ENCODE measurements around the gene FOXP2.

FOXP2 gene

DNA sequence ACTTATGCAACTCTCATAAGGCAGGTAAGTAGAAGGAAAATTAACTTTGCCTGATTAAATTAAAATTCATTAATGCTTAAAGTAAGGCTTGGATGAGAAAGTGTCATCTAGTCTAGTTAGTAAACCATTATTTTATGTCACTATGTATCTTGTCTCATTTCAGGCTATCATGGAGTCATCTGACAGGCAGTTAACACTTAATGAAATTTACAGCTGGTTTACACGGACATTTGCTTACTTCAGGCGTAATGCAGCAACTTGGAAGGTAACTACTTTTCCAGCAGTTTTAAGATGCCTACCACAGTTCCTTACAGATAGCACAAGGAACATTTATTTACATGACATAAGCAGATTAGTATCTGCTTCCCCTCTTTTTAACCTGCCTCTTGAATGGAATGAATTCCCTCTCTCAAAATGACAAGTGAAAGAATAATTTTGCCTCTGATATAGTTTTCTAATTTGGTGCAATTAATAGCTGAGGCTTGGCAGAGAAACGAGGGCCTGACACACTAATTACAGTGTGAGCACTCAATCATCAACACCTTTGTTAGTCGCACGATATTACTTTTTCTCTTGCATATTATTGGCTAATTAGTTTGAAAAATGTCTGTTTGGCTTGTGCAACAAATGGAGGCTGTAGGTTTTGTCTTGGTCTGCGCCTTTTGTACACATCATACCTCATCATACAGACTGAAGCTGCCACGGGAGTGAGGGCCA is 245.0 kb downstream of the FOXP2 start:
- DNase-seq: no peak

DNA sequence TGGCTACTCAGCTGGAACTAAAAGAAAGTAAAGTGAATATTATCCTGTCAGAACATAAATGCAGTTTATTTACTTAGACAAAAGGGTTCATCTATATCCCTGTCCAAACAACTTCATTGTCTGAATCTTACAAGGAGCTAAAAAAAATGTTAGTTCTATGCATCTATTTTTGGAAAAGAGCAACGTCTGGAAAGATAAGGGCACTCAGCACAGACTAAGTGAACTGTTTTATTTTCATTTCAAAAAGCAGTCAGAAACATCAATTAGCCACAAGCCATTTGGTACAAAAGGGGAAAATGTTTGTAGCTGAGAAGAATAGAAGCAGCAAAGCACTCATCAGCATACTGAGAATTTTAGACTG is 245.5 kb downstream of the FOXP2 start:
- no peak for DNase-seq

DNA sequence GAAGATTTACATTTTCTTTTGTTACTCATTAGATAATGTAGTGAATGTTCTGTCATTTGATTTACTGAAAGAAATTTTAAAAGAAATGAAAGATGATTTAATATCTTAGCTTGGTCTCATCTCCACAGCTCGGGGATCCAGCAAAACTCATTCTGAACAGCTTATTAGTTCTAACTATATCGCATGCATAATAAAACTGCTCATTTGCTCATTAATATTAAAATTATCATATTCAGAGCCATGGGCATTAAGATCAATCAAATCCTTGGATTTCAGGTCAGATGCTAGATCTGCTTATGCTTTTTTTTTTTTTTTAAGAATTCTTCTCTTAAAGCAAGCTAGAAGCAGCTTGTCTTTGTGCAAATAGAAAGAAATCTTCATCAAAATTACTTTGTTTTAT is 246.1 kb downstream of the FOXP2 start:
- DNase-seq: no peak

DNA sequence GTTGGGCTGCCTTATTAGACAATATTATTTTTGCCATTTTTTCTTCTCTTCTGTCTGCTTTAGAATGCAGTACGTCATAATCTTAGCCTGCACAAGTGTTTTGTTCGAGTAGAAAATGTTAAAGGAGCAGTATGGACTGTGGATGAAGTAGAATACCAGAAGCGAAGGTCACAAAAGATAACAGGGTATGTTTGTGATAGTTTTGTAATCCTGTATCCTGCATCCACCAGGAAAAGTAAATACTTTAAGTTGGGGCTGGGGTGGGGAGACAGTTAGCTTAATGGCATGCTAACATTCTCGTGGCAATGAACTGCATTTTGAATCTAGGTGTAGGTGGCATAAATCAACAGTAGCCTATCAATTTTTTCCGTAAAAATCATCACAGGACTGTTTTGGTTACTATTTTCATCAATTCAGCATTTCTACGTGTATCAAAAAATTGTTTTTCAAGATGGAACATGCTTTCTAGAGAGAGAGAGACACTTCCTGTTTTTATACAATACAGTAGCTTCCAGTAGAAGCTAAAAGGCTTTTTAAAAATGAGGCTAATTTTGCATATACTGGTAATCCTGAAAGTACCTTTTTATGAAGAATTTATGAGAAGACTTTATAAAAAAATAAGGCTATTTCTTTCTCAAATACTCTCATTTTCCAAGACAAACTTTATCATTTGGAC is 247.5 kb downstream of the FOXP2 start:
- DNase-seq: no peak

DNA sequence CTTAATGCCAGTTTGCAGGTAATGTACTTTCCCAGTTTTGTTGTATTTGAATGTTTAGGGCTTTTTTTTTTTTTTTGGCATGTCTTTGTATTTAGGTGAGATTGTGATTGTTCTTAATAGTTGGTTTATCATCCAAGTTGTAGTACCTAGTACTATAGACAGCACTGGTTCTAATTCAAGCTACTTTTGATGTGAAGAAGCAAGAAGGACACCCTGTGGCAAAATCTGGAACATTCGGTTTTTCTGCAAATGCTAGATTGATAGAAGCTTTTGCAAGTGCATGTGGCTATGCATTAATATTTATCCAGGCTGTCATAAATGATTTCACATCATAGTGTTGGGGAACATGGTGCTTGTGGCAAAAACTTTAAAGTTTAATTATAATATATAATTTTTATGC is 248.9 kb downstream of the FOXP2 start:
- no peak for DNase-seq

DNA sequence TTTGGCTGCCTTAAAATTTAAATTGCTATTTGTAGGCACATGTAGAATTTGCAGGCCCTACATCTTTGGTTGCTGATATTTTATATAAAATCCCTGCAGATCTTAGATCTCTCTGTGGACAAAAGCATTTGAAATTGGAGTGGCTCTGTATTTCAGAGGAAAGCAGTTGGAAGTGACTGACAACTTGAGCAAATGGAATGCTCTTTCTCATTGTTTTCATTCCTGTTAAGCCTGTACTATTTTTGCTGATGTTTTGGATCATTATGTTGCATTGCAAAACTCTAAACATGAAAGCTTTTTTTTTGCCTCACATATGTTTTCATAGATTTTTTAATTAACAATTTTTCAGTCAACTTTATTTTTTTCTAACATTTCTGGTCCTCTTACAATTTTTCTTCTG is 256.1 kb downstream of the FOXP2 start:
- DNase-seq: no peak

DNA sequence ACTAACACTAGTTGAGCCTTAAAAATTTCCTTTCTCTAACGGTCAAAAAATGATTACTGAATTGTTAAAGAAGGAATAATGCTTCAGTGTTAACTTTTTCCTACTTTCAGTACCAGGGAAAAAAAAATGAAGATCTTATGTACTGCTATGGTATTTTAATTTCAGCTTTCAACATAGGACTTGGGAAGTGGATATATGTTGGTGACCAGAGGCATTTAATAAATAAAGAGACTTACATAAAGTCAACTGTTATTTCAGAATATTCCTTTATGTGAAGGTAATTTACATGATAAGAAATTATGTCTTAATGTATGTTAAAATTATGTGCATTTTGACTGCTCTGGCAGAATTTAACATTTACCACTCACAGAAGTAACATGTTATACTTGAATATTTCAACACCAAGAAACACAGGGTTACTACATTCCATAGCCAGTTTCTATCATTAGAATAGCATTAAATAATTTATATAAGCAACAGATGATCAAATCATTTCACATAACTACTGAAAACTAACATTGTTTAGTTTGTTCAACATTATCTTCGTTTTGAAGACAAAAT is 257.0 kb downstream of the FOXP2 start:
- no peak for DNase-seq

DNA sequence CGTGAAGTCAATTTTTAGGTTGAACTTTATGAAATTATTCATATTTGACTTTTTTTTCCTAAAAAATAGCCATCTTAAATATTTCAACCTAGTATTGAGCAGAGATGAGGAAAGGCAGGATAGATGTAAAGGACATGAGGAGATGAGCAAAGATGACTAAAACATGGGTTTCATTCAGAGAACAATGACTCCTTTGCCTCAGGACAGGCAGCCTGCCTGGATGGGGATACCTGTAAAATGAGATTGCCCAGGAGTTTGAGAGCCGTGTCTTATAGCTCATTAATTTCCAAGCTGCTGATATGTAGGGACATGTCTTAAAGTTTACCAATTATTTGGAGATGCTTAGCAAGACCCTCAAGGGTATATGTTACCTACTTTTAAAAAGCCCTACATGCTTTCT is 263.5 kb downstream of the FOXP2 start:
- no peak for DNase-seq

DNA sequence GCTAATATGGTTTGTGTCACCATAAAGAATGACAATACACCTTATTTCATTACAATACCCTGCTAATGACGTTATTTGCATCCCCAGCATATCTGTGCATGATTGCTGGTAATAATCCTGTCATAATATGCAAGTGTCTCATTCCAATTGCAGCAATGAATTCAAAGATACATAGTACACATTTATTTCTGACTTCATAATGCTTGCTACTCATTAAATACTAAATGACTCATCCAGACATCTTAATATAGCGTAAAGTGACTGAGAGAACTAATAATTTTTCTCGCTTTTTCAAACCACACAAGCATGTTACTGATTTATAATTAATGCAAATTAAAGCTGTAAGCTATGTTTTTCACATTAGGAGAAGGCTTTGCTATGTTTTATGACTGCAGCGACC is 272.6 kb downstream of the FOXP2 start:
- DNase-seq: no peak

DNA sequence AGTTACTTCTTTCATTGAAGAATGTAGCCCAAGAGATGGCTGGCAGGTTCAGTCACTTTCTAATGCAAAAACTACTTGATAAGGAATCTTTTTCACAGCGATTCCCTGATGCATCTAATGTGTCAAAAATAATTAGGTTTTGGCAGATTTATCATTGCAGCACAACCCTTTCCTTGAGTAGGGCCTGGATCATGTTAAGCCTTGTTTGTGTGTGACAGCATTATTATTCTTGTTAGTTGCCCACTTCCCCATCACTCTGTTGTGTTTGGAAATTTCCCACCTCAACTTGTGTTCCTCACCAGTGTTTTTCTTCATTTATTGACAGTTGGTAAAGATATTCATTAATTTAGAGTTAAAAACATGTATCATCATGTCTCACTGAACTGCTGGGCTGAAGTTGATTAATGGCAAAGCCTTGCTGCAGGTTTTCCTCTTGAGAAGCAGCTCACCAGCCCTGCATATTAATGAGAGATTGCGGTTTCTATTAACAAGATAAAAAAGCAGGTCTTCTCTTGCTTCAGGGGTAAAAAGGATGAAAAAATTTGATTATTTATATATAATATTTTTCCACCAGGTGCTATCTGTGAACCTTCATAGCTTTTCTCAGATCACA is 273.9 kb downstream of the FOXP2 start:
- no peak for DNase-seq

DNA sequence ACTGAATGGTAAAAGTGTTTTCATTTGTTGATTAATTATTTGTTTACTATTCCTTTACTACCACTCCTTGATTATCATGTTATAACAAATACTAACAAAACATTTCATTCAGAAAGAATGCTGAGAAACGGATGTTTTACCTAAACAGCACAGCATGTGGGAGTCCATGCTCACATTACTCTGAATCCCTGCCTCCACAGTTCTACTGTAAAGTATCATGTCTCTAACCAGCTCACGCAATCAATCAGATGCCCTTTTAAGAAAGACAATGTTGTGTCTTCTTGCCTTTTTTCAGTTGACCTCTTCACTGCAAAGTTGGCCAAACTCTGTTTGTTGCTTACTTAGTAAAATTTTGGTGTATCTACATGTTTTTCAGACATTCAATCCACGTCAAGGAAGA is 274.8 kb downstream of the FOXP2 start:
- DNase-seq: no peak

DNA sequence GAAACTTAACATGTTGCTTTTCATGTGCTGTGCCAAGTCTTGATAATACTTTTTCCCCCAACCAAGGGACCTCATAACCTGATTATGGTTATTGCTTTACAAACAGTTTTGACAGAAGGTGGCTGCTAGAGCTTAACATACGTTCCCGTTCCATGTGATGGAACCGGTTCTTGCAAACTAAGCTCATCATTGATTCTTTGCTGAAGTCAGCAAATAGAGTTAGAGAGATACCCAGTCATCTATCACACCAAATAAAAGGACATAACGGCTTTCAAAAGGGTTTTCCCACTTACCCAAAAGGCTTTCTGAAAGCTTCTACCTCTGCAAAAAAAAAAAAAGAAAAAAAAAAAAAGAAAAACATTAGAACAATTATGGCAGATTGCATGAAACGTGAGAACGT is 277.0 kb downstream of the FOXP2 start:
- no peak for DNase-seq

DNA sequence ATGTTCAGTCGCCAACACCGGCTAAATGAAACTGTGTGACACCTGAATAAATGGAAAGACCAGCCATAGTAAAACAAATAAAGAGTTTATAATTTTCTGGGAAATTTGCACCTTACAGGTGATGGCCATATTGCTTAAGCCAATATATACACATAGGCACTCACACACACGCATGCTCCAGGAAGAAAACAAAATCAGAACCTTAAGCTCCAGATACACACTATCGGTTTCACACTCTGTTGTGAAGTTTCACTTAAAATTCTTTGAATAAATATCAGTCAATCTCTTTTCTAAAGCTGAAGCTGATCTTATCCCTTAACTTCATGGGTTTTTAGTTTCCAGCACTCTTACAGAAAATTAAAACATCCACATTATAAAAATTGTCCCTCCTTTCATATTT is 280.6 kb downstream of the FOXP2 start:
- no peak for DNase-seq

DNA sequence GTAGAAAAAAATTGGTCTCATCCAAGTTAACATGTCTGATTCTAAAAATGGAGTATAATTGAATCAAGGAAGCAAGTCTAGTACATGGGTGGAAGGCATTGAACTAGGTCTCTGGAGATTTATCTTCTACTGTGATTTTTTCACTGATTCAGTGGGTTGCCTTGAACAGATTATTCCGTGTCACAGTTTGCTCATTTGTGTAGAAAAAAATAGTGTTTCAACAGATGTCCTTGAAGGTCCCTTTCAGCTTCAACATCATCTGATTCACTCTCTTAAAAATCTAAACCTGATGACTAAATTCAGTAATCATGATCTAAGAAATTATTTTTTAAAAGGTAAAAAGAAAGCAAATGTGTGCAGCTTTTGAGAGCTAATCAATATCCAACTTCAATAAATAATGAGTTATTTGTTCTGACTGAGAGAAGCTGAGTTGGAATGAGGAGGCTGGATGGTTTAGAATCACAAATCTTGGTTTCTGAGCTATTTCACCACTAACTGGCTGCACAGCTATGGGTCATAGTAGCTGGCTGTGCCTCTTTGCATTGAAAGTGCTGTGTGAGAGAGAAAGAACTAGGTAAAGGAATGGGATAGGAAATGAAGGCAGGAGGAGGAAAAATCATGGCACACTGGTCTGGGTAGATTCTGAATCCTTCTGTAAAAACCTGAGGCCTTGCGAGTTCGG is 285.8 kb downstream of the FOXP2 start:
- DNase-seq: no peak

DNA sequence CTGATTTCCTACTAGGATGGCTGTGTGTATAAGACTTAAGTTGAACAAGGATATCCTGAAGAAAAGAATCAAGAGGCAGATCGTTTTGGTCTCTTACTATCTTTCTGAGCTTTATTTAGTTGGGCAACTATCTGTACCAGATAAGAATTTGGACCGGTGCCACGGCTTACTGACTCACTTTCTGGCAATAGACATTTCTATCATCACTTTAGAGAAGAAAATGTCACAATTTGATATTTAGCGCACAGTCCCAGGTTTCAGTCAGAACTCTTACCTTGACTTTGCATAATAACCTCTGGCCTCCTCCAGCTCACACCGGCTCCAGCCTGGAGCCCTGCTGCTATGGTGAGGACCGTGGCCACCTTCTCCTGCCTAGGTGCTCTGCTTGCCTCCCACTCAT is 289.1 kb downstream of the FOXP2 start:
- no peak for DNase-seq

DNA sequence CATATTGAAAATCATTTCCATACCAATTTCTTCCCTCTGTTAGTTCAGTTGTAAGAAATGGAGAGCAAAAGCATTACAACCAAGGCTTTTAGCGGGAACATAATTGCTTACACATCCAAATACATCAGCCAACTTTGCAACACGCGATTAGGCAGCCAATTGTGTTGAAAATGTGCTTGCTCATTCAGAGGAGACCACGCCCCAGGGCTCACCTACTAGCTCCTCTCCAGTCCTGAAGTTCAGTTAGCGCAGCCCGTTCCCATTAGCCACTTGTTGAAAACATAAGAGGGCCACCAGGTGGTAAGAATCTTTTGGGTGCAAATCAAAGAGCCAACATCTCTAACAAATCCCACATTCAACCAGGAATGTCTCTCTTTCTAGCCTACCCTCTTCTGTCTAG is 294.0 kb downstream of the FOXP2 start:
- DNase-seq: no peak

DNA sequence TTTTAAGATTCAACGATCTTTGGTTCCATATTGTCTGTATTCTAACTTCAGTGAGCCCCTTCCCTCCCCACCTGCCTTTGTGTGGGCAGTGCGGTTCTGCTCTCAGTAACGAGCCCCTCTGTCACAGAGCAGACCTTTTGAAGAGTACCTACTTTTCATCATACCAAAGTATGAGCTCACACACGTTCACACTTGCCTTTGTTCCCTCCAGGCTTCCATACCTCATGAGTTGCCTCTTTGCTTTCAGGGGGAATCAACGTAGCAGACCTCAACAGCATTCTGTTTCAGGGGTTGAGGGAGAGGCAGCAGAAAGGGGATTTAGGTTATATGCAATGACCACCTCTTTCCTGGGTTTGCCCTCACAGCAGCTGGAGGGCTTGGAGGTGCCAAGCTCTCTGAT is 295.9 kb downstream of the FOXP2 start:
- DNase-seq: no peak

DNA sequence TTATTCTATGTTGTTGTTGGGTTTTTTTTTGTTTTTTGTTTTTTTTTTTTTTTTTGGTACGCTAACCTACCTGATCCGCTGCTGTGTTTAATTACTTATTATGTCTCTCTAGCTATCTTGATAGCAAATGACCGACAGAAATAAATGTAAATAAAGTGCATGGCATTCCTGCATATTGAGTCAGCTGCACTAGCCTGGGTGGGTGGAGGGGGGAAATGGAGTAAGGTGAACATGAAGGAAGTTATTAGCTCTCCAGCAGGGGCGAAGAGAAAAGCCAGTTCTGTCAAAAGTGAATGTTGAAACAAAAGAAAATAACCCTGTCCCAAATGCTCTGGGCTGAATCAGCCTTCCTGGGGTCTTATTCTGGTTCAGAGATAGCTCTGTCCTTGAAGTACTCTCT is 296.6 kb downstream of the FOXP2 start:
- DNase-seq: no peak

DNA sequence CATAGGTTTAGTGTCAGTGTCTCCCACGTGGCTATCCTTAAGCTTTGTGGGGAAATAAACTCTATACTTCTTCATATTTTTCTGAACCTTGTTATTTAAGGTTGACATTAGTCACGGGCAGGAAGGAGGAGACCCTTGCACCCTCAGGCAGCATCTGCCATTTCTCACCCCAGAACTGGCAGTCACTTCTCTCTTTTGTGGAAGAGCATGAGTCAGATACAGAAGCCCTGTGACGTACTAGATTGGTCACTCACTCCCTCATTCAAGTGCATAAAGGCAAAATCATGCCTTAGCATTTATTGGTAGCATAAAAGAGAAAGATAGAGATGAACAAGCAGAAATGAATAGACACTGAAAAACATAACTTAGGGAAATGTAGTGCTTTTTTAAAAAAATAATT is 301.3 kb downstream of the FOXP2 start:
- no peak for DNase-seq

DNA sequence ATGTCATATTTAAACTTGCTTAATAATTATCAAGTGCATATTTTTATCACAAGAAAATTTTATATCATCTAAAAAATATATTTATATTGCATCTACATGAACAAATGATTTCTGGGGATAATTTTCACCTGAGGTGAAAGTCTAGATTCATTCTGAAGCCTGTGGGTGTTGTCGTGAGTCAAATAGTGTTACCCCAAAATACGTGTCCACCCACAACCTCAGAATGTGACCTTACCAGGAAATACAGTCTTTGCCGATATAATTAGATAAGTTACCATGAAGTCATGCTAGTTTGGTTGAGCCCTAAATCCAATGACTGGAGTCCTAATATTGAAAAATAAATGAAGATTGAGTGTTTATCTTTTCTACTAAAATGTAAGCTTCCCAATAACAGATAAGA is 304.2 kb downstream of the FOXP2 start:
- DNase-seq: no peak

DNA sequence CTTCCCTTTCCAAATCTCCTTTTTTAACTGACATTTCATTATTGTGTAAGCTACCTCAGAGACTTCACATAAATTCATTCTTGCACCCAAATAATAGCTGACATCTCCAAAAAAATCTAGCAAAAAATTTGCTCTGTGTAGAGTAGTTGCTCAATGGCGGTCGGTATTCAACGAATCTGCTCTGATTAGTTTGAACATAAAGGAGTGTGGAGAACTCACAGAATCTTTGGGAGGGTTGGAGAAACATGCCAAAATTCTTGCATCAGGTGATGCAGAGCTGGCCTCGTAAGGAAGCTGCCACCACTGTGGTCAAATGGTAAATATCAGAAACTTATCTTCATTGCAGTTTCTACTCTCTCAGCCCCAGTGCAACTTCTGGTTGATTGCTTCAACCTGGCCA is 306.1 kb downstream of the FOXP2 start:
- no peak for DNase-seq

DNA sequence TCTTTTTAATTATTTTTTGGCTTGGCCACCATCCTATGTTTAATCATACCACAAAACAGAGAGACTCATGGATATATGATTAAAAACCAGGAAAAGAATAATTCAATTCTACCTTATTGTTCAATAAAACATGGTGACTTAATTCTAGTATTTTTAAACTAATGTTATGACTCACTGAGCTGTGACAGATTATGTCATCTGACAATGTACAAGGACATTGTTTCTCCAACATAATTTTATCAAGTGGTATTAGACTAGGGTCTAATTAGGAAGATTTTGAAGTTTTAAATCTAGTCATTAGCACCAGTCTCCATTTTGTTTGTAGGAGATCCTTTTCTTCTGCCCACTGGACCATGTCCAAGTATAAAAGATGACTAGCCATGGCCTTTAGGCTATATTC is 307.9 kb downstream of the FOXP2 start:
- DNase-seq: no peak

DNA sequence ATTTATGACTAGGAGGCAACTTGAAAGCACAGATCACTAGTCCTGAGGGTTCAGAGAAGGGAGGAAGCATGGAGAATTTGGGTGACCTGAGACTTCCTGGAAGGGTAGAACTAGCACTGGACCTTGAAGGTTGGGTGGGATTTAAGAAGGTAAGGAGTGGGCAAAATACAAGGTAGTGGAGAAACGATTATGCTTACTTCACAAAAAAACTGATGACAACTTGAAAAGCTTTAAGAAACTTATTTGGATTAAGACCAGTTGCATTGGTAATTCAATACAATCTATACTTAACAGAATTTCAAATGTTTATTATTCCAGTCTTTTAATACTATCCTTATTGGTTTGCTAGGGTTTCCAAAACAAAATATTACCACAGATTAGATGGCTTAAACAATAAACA is 308.7 kb downstream of the FOXP2 start:
- DNase-seq: no peak

DNA sequence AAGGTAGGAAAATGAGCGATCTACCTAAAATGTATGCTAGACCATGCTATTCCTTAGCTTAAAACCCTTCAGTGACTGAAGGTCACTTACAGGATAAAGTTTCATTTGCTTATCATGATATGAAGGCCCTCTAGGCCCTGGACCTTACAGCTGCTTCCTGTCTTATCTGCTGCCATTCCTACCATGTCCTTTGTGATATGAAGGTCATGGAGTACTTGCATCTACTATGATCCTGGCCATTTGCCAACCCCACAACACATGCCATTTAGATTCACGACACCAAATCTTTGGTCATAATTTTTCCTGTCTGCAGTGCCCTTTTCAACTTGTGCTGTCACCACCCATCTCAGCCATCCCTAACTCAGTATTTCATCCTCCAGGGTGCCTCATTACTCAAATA is 325.5 kb downstream of the FOXP2 start:
- DNase-seq: no peak
